ENCODE results near the gene RRP15. TPM values are rescaled to one million over a fixed set of nuclear protein-coding genes. Genes with fewer than 3 reads are reported as not detected.

Gene RRP15
- total and polyA plus RNA-seq, 2 of the 8 experiments (the other 6 are each of a cell fraction or from before 2014, with no cell fraction given) = 3.7 to 52.8 TPM

GRCh38 chr1:218324226-218324580 is 39.1 kb downstream of the RRP15 start:
- FAIRE-seq = no peak
- Histone ChIP-seq H3K4ac (replicated peaks; ENCODE audit: insufficient read length, low read depth, low read length) (no peak overlapping the region), H3K23me2 (ENCODE audit: low read depth, low read length) (no peaks in the 10 kb centered on the region), H2BK5ac (ENCODE audit: low read depth, low read length) (no peak overlapping the region), H4K91ac (replicated peaks; ENCODE audit: insufficient read length, low read length) (no peak overlapping the region), H2BK12ac (ENCODE audit: low read depth, low read length) (no peak overlapping the region), H3K36me3 (ENCODE audit: control insufficient read depth in 2 of 4, insufficient read depth in 4 of 4, low read length in 3 of 4) (peaks cover 0 to 16% (median 7%) of the 10 kb centered on the region in 4 experiments; a peak in 5 of 8 replicates), H4K8ac (ENCODE audit: extremely low read depth, insufficient read depth, low read length) (no peak overlapping the region), H3K14ac (ENCODE audit: insufficient read length) (no peak overlapping the region), H4K5ac (ENCODE audit: insufficient read length, low read depth, low read length) (no peak overlapping the region), H3K18ac (ENCODE audit: extremely low read depth, low read length) (no peak overlapping the region), H2AFZ (ENCODE audit: low read length) (no peak overlapping the region), H3K9ac (replicated peaks in 1 of 4; ENCODE audit: extremely low read depth in 1 of 4, low read depth in 3 of 4, low read length in 3 of 4) (no peak overlapping the region), H3K27ac (ENCODE audit: low read depth, low read length) (no peak overlapping the region), H3K23ac (ENCODE audit: insufficient read length) (no peak overlapping the region), H2BK120ac (replicated peaks; ENCODE audit: low read depth, low read length) (no peak overlapping the region), H3K9me3 (ENCODE audit: insufficient read depth in 2 of 2, low read depth in 1 of 2, low read length in 1 of 2) (no peaks in the 10 kb centered on the region), H3K79me1 (ENCODE audit: low read depth, low read length) (no peaks in the 10 kb centered on the region), H3K27me3 (replicated peaks in 1 of 4; ENCODE audit: control insufficient read depth in 3 of 4, extremely low read depth in 1 of 4, insufficient read depth in 3 of 4, low read length in 3 of 4) (no peaks in the 10 kb centered on the region), H3K79me2 (ENCODE audit: control insufficient read depth in 1 of 2, insufficient read depth in 2 of 2, low read length in 2 of 2) (peaks cover 0 to 8% of the 10 kb centered on the region in 2 experiments; a peak in 2 of 4 replicates), H3K4me3 (ENCODE audit: extremely low read depth in 1 of 4, insufficient read depth in 2 of 4, low read depth in 3 of 4, low read length in 4 of 4) (no peak overlapping the region), H2BK15ac (ENCODE audit: low read length) (no peak overlapping the region), H2AK5ac (ENCODE audit: low read depth, low read length) (no peak overlapping the region), H2BK20ac (ENCODE audit: low read length) (no peak overlapping the region), H3K56ac (replicated peaks; ENCODE audit: insufficient read length, low read depth, low read length) (no peak overlapping the region), H3K4me2 (ENCODE audit: insufficient read depth in 1 of 2, low read depth in 2 of 2, low read length in 2 of 2) (no peak overlapping the region), H4K20me1 (replicated peaks in 1 of 2; ENCODE audit: control insufficient read depth in 1 of 2, insufficient read depth in 2 of 2, low read length in 2 of 2) (no peaks in the 10 kb centered on the region), H3K4me1 (replicated peaks in 1 of 4; ENCODE audit: control insufficient read depth in 3 of 4, insufficient read depth in 4 of 4, low read length in 3 of 4) (no peaks in the 10 kb centered on the region)
- POLR2A ChIA-PET (ENCODE audit: partially characterized antibody) = interaction anchor here (0.5 kb wide), 1 partner anchor 295 kb away, joined by 3 read pairs; no protein-coding TSS in a partner anchor
- 97% methylated on average over 19 of the region's 20 CpGs; no CpG with 5 or more reads in 1 of the 2 experiments for WGBS, 2 experiments (ENCODE audit: extremely low coverage in 1 of 2, insufficient coverage in 1 of 2, insufficient read length in 1 of 2, insufficient replicate concordance in 2 of 2, low coverage in 1 of 2, low lambda C conversion rate in 2 of 2, missing lambda C conversion rate in 1 of 2)
- no peak for DNase-seq (ENCODE audit: low read depth in 1 of 2, low spot score in 2 of 2)
- CTCF ChIA-PET (ENCODE audit: partially characterized antibody) = interaction anchor here (0.9 kb wide), 1 partner anchor 10 kb away, joined by 3 read pairs; no protein-coding TSS in a partner anchor
- TF ChIP-seq PHF8 (conservative IDR thresholded peaks at IDR 0.05; ENCODE audit: low read depth, low read length) (no peak), EGR1 (IDR thresholded peaks at IDR 0.05; ENCODE audit: borderline replicate concordance, low read depth, low read length) (no peak), NANOG (IDR thresholded peaks at IDR 0.05; ENCODE audit: insufficient read depth, low read depth, low read length, poor library complexity, severe bottlenecking) (no peak)

All from H1 (cell line).